Osteocyte (in vitro differentiated cells): Measurements from ENCODE around the gene TRIM27. TPM values are rescaled to one million over a fixed set of nuclear protein-coding genes. Genes with fewer than 3 reads are reported as not detected.
"Not testable (repeated sequence)": the region's sequence is repeated elsewhere in the genome, so short reads cannot be mapped to it uniquely, and the experiment has no call there.

ENCODE experiments used
- DNase-seq: peaks from one replicate; pipeline ENCODE4 v3.0.0; 2021; ENCODE audit warnings: mixed read lengths; ENCODE audit not compliant: unreplicated experiment; ENCODE audit errors: extremely low spot score
- H3K27ac Mint-ChIP-seq: one replicate; pipeline ENCODE4 v1.8.0; 2021; ENCODE audit warnings: mild to moderate bottlenecking, mixed read lengths; ENCODE audit not compliant: unreplicated experiment
- H3K27me3 Mint-ChIP-seq: one replicate; pipeline ENCODE4 v1.8.0; 2021; ENCODE audit warnings: mixed read lengths; ENCODE audit not compliant: unreplicated experiment
- H3K36me3 Mint-ChIP-seq: one replicate; pipeline ENCODE4 v1.8.0; 2021; ENCODE audit warnings: mixed read lengths; ENCODE audit not compliant: unreplicated experiment
- H3K4me1 Mint-ChIP-seq: one replicate; pipeline ENCODE4 v1.8.0; 2021; ENCODE audit warnings: mixed read lengths; ENCODE audit not compliant: unreplicated experiment
- H3K4me3 Mint-ChIP-seq: one replicate; pipeline ENCODE4 v1.8.0; 2021; ENCODE audit warnings: mild to moderate bottlenecking, moderate library complexity, mixed read lengths; ENCODE audit not compliant: unreplicated experiment
- H3K9me3 Mint-ChIP-seq: one replicate; pipeline ENCODE4 v1.8.0; 2021; ENCODE audit warnings: mixed read lengths; ENCODE audit not compliant: unreplicated experiment
- total RNA-seq: library from RNA; stranded (reverse); gene quantifications from 2 replicates; pipeline ENCODE4 v1.2.1, GENCODE V29; 2021
- TF ChIP-seq, protein P1 (sequence below): fragments of 200-600 bp; sonication (generic); IDR thresholded peaks from 2 replicates; pipeline ENCODE4 v1.5.0; 2021; ENCODE audit warnings: antibody characterized with exemption, mild to moderate bottlenecking, moderate library complexity

The TRIM27 gene
- total RNA-seq, 1 donor from 2014 or later, result 58.3 TPM

DNA sequence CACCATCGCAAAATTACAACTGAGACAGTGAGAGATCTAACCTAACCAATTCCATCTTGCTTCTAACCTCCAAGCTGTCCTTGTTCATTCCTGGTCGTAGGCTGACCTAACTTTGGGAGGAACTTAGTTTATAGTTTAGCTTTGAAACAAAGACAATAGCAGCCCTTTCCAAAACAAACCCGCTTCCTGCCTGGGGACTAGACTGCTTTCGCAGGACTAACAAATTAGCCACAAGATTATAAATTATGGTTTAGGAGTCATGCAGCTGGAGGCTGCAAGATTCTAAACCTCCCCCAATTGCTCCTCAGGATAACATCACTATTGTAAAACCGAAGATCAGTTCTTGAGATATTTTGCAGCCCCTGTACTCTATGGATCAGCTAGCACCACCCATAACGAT is 63.2 kb downstream of the TRIM27 start:
- H3K27me3 Mint-ChIP-seq, result peaks cover 9% of the 10 kb centered on the region
- peaks cover 4% of the 10 kb centered on the region for H3K9me3 Mint-ChIP-seq
- TF ChIP-seq, protein P1, sequence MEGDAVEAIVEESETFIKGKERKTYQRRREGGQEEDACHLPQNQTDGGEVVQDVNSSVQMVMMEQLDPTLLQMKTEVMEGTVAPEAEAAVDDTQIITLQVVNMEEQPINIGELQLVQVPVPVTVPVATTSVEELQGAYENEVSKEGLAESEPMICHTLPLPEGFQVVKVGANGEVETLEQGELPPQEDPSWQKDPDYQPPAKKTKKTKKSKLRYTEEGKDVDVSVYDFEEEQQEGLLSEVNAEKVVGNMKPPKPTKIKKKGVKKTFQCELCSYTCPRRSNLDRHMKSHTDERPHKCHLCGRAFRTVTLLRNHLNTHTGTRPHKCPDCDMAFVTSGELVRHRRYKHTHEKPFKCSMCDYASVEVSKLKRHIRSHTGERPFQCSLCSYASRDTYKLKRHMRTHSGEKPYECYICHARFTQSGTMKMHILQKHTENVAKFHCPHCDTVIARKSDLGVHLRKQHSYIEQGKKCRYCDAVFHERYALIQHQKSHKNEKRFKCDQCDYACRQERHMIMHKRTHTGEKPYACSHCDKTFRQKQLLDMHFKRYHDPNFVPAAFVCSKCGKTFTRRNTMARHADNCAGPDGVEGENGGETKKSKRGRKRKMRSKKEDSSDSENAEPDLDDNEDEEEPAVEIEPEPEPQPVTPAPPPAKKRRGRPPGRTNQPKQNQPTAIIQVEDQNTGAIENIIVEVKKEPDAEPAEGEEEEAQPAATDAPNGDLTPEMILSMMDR, result no peak
- no peak overlapping the region for H3K4me3 Mint-ChIP-seq
- no peak for DNase-seq
- H3K27ac Mint-ChIP-seq, result no peak overlapping the region
- H3K36me3 Mint-ChIP-seq, result no peaks in the 10 kb centered on the region
- peaks cover 20% of the 10 kb centered on the region for H3K4me1 Mint-ChIP-seq

DNA sequence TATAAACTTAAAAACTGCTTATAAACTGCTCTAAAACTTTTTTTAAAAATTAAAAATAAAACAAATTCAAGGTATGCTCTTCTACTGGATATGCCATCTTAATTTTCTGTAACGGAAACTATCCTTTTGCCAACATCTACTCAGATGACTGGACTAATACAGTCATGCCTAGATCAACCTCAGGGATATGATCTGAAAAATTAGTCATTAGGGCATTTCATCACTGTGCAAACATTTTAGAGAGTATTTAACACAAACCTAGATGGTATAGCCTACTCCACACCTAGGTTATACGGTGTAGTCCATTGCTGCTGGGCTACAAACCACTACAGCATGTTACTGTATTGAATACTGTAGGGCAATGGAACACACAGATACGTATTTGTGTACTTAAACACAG is 64.8 kb downstream of the TRIM27 start:
- peaks cover 8% of the 10 kb centered on the region for H3K4me1 Mint-ChIP-seq
- H3K36me3 Mint-ChIP-seq, result no peaks in the 10 kb centered on the region
- H3K27ac Mint-ChIP-seq, result no peak overlapping the region
- TF ChIP-seq, protein P1, result no peak
- H3K27me3 Mint-ChIP-seq, result peaks cover 9% of the 10 kb centered on the region
- no peak overlapping the region for H3K4me3 Mint-ChIP-seq
- no peak for DNase-seq
- peaks cover 4% of the 10 kb centered on the region for H3K9me3 Mint-ChIP-seq

DNA sequence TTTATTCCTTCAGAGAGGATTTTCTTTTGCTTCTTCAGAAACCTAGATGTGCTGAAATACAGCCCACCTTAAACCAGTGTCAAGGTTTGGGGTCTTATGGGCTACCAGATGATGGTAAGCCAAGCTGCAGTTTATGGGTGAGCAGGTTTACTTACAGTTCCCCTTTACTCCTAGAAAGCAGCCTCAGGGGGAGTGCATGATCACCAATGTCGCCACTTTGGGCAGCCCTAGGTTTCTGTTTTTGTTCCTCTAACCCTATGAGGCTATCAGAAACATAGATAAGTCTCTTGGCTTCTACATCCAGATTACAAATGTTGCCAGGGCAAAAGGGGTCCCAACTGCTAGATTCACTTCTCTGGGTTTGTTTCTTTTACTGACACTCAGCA is 67.2 kb downstream of the TRIM27 start:
- peaks cover 4% of the 10 kb centered on the region for H3K9me3 Mint-ChIP-seq
- H3K4me1 Mint-ChIP-seq, result no peaks in the 10 kb centered on the region
- TF ChIP-seq, protein P1, result no peak
- no peaks in the 10 kb centered on the region for H3K36me3 Mint-ChIP-seq
- DNase-seq, result no peak
- H3K4me3 Mint-ChIP-seq, result no peak overlapping the region
- H3K27ac Mint-ChIP-seq, result no peak overlapping the region
- H3K27me3 Mint-ChIP-seq, result peaks cover 19% of the 10 kb centered on the region

DNA sequence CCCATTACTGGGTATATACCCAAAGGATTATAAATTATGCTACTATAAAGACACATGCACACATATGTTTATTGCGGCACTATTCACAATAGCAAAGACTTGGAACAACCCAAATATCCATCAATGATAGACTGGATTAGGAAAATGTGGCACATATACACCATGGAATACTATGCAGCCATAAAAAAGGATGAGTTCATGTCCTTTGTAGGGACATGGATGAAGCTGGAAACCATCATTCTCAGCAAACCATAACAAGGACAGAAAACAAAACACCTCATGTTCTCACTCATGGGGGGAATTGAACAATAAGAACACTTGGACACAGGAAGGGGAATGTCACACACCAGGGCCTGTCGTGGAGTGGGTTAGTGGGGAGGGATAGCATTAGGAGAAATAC is 69.4 kb downstream of the TRIM27 start:
- not testable (repeated sequence) for H3K36me3 Mint-ChIP-seq, H3K4me3 Mint-ChIP-seq, H3K9me3 Mint-ChIP-seq, H3K4me1 Mint-ChIP-seq, DNase-seq, H3K27ac Mint-ChIP-seq
- peaks cover 23% of the 10 kb centered on the region for H3K27me3 Mint-ChIP-seq

Other genes starting within 250 kb of the TRIM27 start
- 1.5 and 1.7 TPM in 2 replicates for gene ZNF311, start 81.3 kb upstream of the TRIM27 start, total RNA-seq
- gene OR2W1, start 121.2 kb upstream of the TRIM27 start, total RNA-seq, result not detected in 2 replicates
- gene OR2B3, start 163.3 kb upstream of the TRIM27 start, total RNA-seq, result not detected in 2 replicates
- gene OR2J1, start 175.5 kb upstream of the TRIM27 start, total RNA-seq, result not detected in 2 replicates
- gene OR2J3, start 184.1 kb upstream of the TRIM27 start, total RNA-seq, result not detected in 2 replicates
- gene OR2J2, start 246.9 kb upstream of the TRIM27 start, total RNA-seq, result not detected in 2 replicates